Spleen (tissue), 7 donors: ENCODE measurements around the gene SERINC5.
A peak's percentile ranks its signal among the peaks of the same experiment; 100 is the strongest.

ENCODE experiments used
- POLR2A ChIP-seq, 3 donors: fragments of 450-650 bp; IDR thresholded peaks; one replicate each; pipeline ENCODE4 v1.5.1; 2017; ENCODE audit warnings: antibody characterized with exemption in 3 of 3, mild to moderate bottlenecking in 1 of 3
- TF ChIP-seq, protein P1 (sequence below), 11 experiments: fragments of 200-600 bp in 7 of 11; fragments of 450-650 bp in 4 of 11; sonication (generic) in 4 of 11; IDR thresholded peaks in 8 of 11; conservative IDR thresholded peaks in 3 of 11; 1 replicate in 7 of 11; 2 replicates in 4 of 11; pipeline versions ENCODE4 v1.4.0 to v1.8.0; 2016 to 2021; ENCODE audit warnings: antibody characterized with exemption in 11 of 11, inconsistent platforms in 4 of 11, mild to moderate bottlenecking in 1 of 11
- donor health status: DM: no; HTN: no; CAD: no; lungs with moderate emphysema.
- donor health status: DM: no; HTN: no; CAD: no.
- donor health status: DM: no; HTN: no; CAD: no.

DNA sequence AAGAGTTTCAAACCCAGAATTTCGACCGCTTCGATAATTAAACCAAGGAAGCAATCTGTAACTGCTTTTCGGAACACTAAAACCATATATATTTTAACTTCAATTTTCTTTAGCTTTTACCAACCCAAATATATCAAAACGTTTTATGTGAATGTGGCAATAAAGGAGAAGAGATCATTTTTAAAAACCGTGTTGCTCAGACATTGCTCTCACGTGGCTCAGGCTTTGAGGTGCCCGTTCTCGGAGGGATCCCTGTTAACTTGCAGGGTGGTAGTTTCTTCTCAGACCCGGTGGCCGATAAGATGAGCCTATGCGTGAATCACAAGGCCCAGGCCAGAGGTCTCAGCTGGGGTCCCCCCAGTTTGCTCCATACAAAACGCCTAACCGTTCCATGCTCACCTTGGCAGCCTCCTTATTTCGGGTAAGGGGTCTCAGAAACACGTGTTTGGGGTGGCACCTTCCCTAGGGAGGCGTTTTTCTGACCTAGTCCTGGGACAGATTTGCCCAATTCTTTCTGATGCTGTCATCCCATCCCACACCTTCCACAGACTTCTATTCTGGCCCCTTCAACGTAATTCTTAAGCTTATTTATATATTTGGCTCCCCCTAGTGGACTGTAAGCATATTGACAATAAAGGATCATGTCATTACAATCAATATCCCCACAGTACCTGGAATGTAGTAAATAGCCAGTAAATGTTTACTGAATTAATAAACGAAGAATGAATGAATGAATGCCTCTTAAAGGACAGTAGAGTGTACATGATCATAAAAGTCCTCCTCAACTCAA lies 172.6 kb downstream of the SERINC5 start:
- TF ChIP-seq, protein P1, sequence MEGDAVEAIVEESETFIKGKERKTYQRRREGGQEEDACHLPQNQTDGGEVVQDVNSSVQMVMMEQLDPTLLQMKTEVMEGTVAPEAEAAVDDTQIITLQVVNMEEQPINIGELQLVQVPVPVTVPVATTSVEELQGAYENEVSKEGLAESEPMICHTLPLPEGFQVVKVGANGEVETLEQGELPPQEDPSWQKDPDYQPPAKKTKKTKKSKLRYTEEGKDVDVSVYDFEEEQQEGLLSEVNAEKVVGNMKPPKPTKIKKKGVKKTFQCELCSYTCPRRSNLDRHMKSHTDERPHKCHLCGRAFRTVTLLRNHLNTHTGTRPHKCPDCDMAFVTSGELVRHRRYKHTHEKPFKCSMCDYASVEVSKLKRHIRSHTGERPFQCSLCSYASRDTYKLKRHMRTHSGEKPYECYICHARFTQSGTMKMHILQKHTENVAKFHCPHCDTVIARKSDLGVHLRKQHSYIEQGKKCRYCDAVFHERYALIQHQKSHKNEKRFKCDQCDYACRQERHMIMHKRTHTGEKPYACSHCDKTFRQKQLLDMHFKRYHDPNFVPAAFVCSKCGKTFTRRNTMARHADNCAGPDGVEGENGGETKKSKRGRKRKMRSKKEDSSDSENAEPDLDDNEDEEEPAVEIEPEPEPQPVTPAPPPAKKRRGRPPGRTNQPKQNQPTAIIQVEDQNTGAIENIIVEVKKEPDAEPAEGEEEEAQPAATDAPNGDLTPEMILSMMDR (IDR thresholded peaks at IDR 0.05 in 8 of 11, conservative IDR thresholded peaks at IDR 0.05 in 3 of 11) = peak; percentile 18 to 84 (median 69)
- TF ChIP-seq POLR2A (IDR thresholded peaks at IDR 0.05) = no peak
